Nephron (organoid): ENCODE measurements around the gene DISP3.

Experiments
- H3K27ac Mint-ChIP-seq, 3 experiments: 2 replicates each; pipeline ENCODE4 v1.8.0; 2020; ENCODE audit warnings: mixed read lengths in 3 of 3, mild to moderate bottlenecking in 2 of 3, moderate library complexity in 1 of 3
- H3K27me3 Mint-ChIP-seq: 2 replicates; pipeline ENCODE4 v1.8.0; 2021; ENCODE audit warnings: low read depth, mild to moderate bottlenecking, moderate library complexity, mixed read lengths
- H3K36me3 Mint-ChIP-seq: 2 replicates; pipeline ENCODE4 v1.8.0; 2020; ENCODE audit warnings: low read depth, mixed read lengths
- H3K4me1 Mint-ChIP-seq: 2 replicates; pipeline ENCODE4 v1.8.0; 2020; ENCODE audit warnings: mixed read lengths
- H3K4me3 Mint-ChIP-seq, 3 experiments: 2 replicates each; pipeline ENCODE4 v1.8.0; 2020; ENCODE audit warnings: mild to moderate bottlenecking in 3 of 3, mixed read lengths in 3 of 3, moderate library complexity in 2 of 3
- H3K9me3 Mint-ChIP-seq: 2 replicates; pipeline ENCODE4 v1.8.0; 2020; ENCODE audit warnings: mixed read lengths
- TF ChIP-seq, protein P1 (sequence below), 3 experiments: fragments of 200-600 bp; sonication (generic); IDR thresholded peaks; one replicate each; pipeline ENCODE4 v1.5.0; 2021; ENCODE audit warnings: antibody characterized with exemption in 3 of 3; ENCODE audit not compliant: unreplicated experiment in 3 of 3

Gene DISP3

GRCh38 chr1:11434501-11434900, 44.5 kb upstream of the DISP3 start:
- Mint-ChIP-seq H3K27me3 (peaks cover 55% of the 10 kb centered on the region), H3K4me3 (no peak overlapping the region), H3K36me3 (no peaks in the 10 kb centered on the region), H3K27ac (no peak overlapping the region), H3K9me3 (no peaks in the 10 kb centered on the region), H3K4me1 (peaks cover 5% of the 10 kb centered on the region)
- TF ChIP-seq, protein P1, sequence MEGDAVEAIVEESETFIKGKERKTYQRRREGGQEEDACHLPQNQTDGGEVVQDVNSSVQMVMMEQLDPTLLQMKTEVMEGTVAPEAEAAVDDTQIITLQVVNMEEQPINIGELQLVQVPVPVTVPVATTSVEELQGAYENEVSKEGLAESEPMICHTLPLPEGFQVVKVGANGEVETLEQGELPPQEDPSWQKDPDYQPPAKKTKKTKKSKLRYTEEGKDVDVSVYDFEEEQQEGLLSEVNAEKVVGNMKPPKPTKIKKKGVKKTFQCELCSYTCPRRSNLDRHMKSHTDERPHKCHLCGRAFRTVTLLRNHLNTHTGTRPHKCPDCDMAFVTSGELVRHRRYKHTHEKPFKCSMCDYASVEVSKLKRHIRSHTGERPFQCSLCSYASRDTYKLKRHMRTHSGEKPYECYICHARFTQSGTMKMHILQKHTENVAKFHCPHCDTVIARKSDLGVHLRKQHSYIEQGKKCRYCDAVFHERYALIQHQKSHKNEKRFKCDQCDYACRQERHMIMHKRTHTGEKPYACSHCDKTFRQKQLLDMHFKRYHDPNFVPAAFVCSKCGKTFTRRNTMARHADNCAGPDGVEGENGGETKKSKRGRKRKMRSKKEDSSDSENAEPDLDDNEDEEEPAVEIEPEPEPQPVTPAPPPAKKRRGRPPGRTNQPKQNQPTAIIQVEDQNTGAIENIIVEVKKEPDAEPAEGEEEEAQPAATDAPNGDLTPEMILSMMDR (IDR thresholded peaks at IDR 0.05; ENCODE audit: unreplicated experiment in 3 of 3): no peak

DNA sequence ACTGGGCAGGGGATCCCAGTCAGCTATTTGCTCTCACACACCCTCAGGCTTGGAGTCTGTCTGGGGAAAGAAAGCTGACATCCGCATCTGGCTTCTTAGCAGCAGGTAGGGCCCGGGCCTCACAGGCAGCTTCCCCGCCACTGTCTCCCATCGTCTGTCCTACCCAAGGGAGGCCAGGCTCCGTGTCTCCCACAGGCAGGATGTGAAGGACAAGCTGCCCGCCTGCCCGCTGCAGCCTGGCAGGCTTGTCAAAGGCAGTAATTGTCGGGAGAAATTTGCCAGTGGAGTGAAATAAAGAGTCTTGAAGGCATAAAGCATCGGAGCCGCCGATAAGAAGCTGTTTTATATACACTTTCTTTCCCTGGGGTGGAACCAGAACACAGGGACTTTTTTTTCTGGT, 44.0 kb upstream of the DISP3 start:
- TF ChIP-seq, protein P1 (IDR thresholded peaks at IDR 0.05; ENCODE audit: unreplicated experiment in 3 of 3): no peak
- Mint-ChIP-seq H3K36me3 (no peaks in the 10 kb centered on the region), H3K27me3 (peaks cover 55% of the 10 kb centered on the region), H3K9me3 (no peaks in the 10 kb centered on the region), H3K4me1 (peaks cover 5% of the 10 kb centered on the region), H3K4me3 (no peak overlapping the region), H3K27ac (no peak overlapping the region)

GRCh38 chr1:11438996-11439395, 40.0 kb upstream of the DISP3 start:
- Mint-ChIP-seq H3K9me3 (no peaks in the 10 kb centered on the region), H3K36me3 (no peaks in the 10 kb centered on the region), H3K27me3 (peaks cover 59% of the 10 kb centered on the region), H3K4me3 (no peak overlapping the region), H3K4me1 (peaks cover 5% of the 10 kb centered on the region), H3K27ac (no peak overlapping the region)
- TF ChIP-seq, protein P1 (IDR thresholded peaks at IDR 0.05; ENCODE audit: unreplicated experiment in 3 of 3): no peak

DNA sequence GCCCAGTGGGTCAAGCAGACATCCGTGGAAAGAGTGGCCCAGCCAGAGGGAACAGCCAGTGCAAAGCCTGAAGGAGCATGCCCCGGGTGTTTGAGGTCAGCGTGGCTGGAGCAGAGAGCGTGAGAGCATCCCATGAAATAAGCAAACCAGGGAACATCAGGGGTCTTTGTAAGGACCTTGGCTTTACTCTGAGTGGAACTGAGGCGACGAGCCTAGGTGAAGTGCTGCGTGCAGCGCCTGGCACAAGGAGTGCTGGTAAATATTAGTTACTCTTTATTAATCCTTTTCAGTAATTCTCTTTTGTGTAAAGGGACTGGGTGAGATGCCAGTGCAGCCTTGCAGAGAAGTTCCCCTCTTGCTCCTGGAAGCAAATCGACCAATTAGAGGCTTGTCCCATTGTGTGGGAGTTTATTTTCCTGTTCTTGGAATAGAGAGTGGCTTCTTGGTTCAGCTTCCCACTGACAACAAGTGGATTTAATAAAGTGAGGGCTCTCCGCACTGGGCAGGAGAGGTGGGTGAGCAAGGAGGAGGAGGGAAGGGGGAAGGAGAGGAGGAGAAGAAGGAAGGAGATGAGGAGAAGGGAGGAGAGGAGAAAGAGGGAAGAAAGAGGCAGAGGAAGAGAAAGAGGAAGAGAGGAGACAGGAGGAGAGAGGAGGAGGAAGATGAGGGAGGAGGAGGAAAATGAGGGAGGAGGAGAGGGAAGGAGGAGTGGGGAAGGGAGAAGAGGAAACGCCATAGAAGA, 37.6 kb upstream of the DISP3 start:
- Mint-ChIP-seq H3K9me3 (no peaks in the 10 kb centered on the region), H3K27ac (no peak overlapping the region), H3K4me1 (peaks cover 5% of the 10 kb centered on the region), H3K36me3 (no peaks in the 10 kb centered on the region), H3K27me3 (peaks cover 64% of the 10 kb centered on the region), H3K4me3 (no peak overlapping the region)
- TF ChIP-seq, protein P1 (IDR thresholded peaks at IDR 0.05; ENCODE audit: unreplicated experiment in 3 of 3): no peak

DNA sequence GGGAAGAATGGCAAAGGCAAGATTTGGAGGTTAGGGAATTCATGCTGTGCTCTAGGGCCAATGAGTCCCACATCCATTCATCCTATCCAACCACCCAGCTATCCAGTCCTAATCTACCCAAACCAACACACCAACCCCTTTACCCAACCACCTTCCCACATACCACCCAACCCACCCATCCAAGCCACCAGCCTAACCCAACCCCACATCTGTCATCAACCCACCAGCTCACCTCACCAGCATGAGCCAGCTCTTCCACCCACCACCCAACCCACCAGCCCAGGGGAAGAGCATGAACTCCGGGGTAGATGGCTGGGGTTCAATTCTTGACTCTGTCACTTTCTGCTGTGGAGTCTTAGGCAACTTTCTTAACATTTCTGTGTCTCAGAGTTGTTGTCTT, 35.9 kb upstream of the DISP3 start:
- TF ChIP-seq, protein P1 (IDR thresholded peaks at IDR 0.05; ENCODE audit: unreplicated experiment in 3 of 3): no peak
- peaks cover 59% of the 10 kb centered on the region for H3K27me3 Mint-ChIP-seq
- H3K4me1 Mint-ChIP-seq: peaks cover 5% of the 10 kb centered on the region
- no peak overlapping the region for H3K4me3 Mint-ChIP-seq
- no peaks in the 10 kb centered on the region for H3K9me3 Mint-ChIP-seq
- H3K27ac Mint-ChIP-seq: no peak overlapping the region
- no peaks in the 10 kb centered on the region for H3K36me3 Mint-ChIP-seq
